ENCODE data around the gene FOXP1. TPM values are rescaled to one million over a fixed set of nuclear protein-coding genes. Genes with fewer than 3 reads are reported as not detected.

FOXP1 gene
- total and polyA plus RNA-seq, 9 donors = 17.6 to 28.2 (median 20.5) TPM

GRCh38 chr3:71269906-71270305 is 313.6 kb downstream of the FOXP1 start:
- DNase-seq = no peak
- 67% methylated on average over 5 of the region's 8 CpGs for WGBS (ENCODE audit: insufficient coverage)
- Histone ChIP-seq H3K4me1 (ENCODE audit: control insufficient read depth, insufficient read depth, low read length) (no peaks in the 10 kb centered on the region), H3K9me3 (replicated peaks; ENCODE audit: control insufficient read depth, low read depth, low read length) (no peaks in the 10 kb centered on the region), H3K27me3 (ENCODE audit: control insufficient read depth, insufficient read depth, low read length) (no peaks in the 10 kb centered on the region), H3K36me3 (ENCODE audit: control insufficient read depth, insufficient read depth, low read length) (no peaks in the 10 kb centered on the region), H3K27ac (ENCODE audit: low read length) (no peak overlapping the region), H3K4me3 (ENCODE audit: low read length) (no peak overlapping the region)

DNA sequence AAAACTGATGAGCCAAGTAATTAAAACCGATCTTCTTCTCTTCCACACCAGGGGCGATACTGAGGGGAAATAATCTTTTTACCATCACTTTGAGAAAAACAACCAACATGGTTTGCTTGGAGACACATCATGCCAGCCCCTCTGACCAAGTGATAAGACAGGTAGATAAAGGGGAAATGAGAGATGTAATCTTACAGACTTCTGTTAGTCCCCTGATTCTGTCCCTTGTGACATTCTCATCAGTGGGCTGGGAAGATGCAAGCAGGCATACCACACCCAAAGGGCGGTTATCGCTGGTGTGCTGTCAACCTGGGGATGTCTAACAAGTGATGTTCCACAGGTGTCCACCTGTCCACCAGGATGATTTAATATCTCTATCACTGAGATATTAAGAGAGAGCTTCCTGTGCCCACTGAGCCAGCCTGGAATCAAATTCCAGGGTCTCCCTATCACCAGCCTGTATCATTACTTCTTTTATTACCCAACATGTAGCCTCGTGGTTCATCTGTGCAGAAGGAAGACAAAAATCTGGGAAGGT is 315.0 kb downstream of the FOXP1 start:
- Histone ChIP-seq H3K27me3 (ENCODE audit: control insufficient read depth, insufficient read depth, low read length) (no peaks in the 10 kb centered on the region), H3K4me3 (ENCODE audit: low read length) (no peak overlapping the region), H3K27ac (ENCODE audit: low read length) (no peak overlapping the region), H3K4me1 (ENCODE audit: control insufficient read depth, insufficient read depth, low read length) (no peaks in the 10 kb centered on the region), H3K9me3 (replicated peaks; ENCODE audit: control insufficient read depth, low read depth, low read length) (no peaks in the 10 kb centered on the region), H3K36me3 (ENCODE audit: control insufficient read depth, insufficient read depth, low read length) (no peaks in the 10 kb centered on the region)
- WGBS (ENCODE audit: insufficient coverage) = 100% methylated on average over 1 of the region's 5 CpGs
- no peak for DNase-seq

GRCh38 chr3:71266875-71267274 is 316.7 kb downstream of the FOXP1 start:
- no peak for DNase-seq
- H3K4me3 ChIP-seq (ENCODE audit: low read length) = no peak overlapping the region
- H3K36me3 ChIP-seq (ENCODE audit: control insufficient read depth, insufficient read depth, low read length) = no peaks in the 10 kb centered on the region
- H3K27me3 ChIP-seq (ENCODE audit: control insufficient read depth, insufficient read depth, low read length) = no peaks in the 10 kb centered on the region
- no peaks in the 10 kb centered on the region for H3K9me3 ChIP-seq (replicated peaks; ENCODE audit: control insufficient read depth, low read depth, low read length)
- WGBS (ENCODE audit: insufficient coverage) = no CpG with 5 or more reads among the region's 1 CpG
- no peaks in the 10 kb centered on the region for H3K4me1 ChIP-seq (ENCODE audit: control insufficient read depth, insufficient read depth, low read length)
- no peak overlapping the region for H3K27ac ChIP-seq (ENCODE audit: low read length)

DNA sequence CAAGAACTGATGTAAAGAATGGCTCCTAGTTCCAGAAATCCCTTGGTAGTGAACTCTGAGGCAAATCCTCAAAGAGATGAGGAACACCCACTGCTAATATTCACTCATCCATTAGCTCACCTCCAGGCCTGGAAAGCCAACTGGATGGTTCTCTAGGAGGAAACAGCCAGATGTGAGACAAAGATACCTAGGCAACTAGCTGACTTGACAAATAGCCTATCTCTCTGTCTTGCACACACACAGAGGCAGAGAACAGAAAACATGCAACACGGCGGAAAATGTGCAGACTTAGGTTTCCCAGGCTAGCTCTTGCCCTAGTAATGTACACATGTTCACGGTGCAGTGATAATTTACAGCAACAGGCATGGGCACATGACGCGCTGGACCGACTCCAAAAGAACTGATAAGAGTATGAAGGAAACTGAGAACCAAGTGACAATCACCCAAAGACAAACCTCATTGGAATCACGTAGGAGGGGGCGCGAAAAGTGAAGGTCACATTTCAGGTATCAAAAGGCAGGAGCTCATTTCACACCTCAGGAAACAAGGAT is 318.1 kb downstream of the FOXP1 start:
- H3K4me1 ChIP-seq (ENCODE audit: control insufficient read depth, insufficient read depth, low read length) = no peaks in the 10 kb centered on the region
- DNase-seq = no peak
- no peak overlapping the region for H3K4me3 ChIP-seq (ENCODE audit: low read length)
- H3K27me3 ChIP-seq (ENCODE audit: control insufficient read depth, insufficient read depth, low read length) = no peaks in the 10 kb centered on the region
- H3K27ac ChIP-seq (ENCODE audit: low read length) = no peak overlapping the region
- H3K36me3 ChIP-seq (ENCODE audit: control insufficient read depth, insufficient read depth, low read length) = no peaks in the 10 kb centered on the region
- 100% methylated on average over 1 of the region's 9 CpGs for WGBS (ENCODE audit: insufficient coverage)
- no peaks in the 10 kb centered on the region for H3K9me3 ChIP-seq (replicated peaks; ENCODE audit: control insufficient read depth, low read depth, low read length)

GRCh38 chr3:71264840-71265239 is 318.7 kb downstream of the FOXP1 start:
- no peaks in the 10 kb centered on the region for H3K27me3 ChIP-seq (ENCODE audit: control insufficient read depth, insufficient read depth, low read length)
- DNase-seq = no peak
- H3K9me3 ChIP-seq (replicated peaks; ENCODE audit: control insufficient read depth, low read depth, low read length) = no peaks in the 10 kb centered on the region
- H3K4me1 ChIP-seq (ENCODE audit: control insufficient read depth, insufficient read depth, low read length) = no peaks in the 10 kb centered on the region
- H3K27ac ChIP-seq (ENCODE audit: low read length) = no peak overlapping the region
- no peak overlapping the region for H3K4me3 ChIP-seq (ENCODE audit: low read length)
- no CpG with 5 or more reads among the region's 2 CpGs for WGBS (ENCODE audit: insufficient coverage)
- H3K36me3 ChIP-seq (ENCODE audit: control insufficient read depth, insufficient read depth, low read length) = no peaks in the 10 kb centered on the region

DNA sequence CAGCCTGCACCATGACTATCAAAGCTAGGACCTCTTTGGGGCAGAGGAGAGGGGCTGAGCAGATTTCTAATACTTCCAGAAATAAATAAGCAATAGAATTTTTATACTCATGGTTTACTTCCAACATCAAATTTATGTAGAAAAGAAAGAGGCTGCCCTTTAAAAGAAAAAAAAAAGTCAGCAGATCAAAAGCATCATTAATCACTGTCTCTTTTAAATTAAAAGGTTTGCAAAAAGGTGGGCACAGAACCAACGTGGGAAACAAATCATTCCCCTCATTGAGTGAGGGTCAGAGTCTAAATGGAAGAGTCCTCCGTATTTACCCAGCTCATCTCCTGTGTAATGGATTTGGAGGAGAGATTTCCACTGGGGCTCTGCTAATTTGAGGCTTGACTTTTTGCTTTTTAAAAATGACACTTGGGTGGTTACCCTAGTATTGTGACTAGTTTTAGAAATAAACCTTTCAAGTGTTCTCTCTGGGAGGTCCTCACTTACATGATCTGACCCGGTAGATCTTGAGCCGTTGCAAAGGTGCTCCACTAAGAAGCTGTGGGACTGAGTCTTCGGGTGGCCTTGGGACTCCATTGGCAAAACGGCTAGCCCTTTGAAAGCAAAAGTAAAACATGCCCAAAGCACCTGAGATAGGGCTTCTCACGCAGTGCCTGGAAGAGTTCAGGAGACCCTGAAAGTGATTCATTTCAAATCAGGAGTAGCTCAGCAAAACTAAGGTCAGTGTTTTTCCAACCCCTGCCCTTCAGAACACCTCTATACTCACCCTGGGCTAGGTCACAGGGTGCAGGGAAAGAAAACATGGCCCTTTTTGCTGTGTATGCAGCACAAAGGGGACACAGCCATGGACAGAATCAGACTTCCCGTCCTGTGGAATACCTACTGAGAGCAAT is 320.9 kb downstream of the FOXP1 start:
- H3K4me3 ChIP-seq (ENCODE audit: low read length) = no peak overlapping the region
- WGBS (ENCODE audit: insufficient coverage) = 74% methylated on average over 6 of the region's 8 CpGs
- no peak overlapping the region for H3K27ac ChIP-seq (ENCODE audit: low read length)
- no peak for DNase-seq
- no peaks in the 10 kb centered on the region for H3K27me3 ChIP-seq (ENCODE audit: control insufficient read depth, insufficient read depth, low read length)
- H3K4me1 ChIP-seq (ENCODE audit: control insufficient read depth, insufficient read depth, low read length) = no peaks in the 10 kb centered on the region
- no peaks in the 10 kb centered on the region for H3K36me3 ChIP-seq (ENCODE audit: control insufficient read depth, insufficient read depth, low read length)
- no peaks in the 10 kb centered on the region for H3K9me3 ChIP-seq (replicated peaks; ENCODE audit: control insufficient read depth, low read depth, low read length)

DNA sequence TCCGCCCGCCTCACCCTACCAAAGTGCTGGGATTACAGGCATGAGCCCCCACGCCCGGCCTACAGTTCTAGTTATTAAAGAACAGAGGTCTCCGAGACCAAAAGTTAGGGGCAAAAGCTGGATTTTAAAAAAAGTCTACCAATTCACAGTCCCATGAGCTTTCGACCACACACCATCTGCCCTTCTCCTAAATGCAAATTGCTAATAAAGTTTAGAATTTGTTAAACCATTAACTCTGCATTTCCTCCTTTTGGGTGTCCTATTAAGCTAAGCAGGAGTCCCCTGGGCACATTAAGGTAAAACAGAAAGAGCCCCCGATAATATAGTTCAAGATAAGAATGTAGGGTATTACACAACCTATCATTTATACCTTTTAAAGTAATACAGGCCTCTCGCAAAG is 322.7 kb downstream of the FOXP1 start:
- no peaks in the 10 kb centered on the region for H3K27me3 ChIP-seq (ENCODE audit: control insufficient read depth, insufficient read depth, low read length)
- no CpG with 5 or more reads among the region's 8 CpGs for WGBS (ENCODE audit: insufficient coverage)
- no peak overlapping the region for H3K27ac ChIP-seq (ENCODE audit: low read length)
- H3K4me3 ChIP-seq (ENCODE audit: low read length) = no peak overlapping the region
- DNase-seq = no peak
- no peaks in the 10 kb centered on the region for H3K9me3 ChIP-seq (replicated peaks; ENCODE audit: control insufficient read depth, low read depth, low read length)
- no peaks in the 10 kb centered on the region for H3K4me1 ChIP-seq (ENCODE audit: control insufficient read depth, insufficient read depth, low read length)
- H3K36me3 ChIP-seq (ENCODE audit: control insufficient read depth, insufficient read depth, low read length) = no peaks in the 10 kb centered on the region

- Histone ChIP-seq H3K4me1 (ENCODE audit: control insufficient read depth, insufficient read depth, low read length) (no peaks in the 10 kb centered on the region), H3K27ac (ENCODE audit: low read length) (no peak overlapping the region), H3K36me3 (ENCODE audit: control insufficient read depth, insufficient read depth, low read length) (no peaks in the 10 kb centered on the region), H3K27me3 (ENCODE audit: control insufficient read depth, insufficient read depth, low read length) (no peaks in the 10 kb centered on the region), H3K4me3 (ENCODE audit: low read length) (no peak overlapping the region), H3K9me3 (replicated peaks; ENCODE audit: control insufficient read depth, low read depth, low read length) (no peaks in the 10 kb centered on the region)
- no CpG with 5 or more reads among the region's 3 CpGs for WGBS (ENCODE audit: insufficient coverage)
- DNase-seq = no peak
Measured at GRCh38 chr3:71258526-71258925, 325.0 kb downstream of the FOXP1 start.

DNA sequence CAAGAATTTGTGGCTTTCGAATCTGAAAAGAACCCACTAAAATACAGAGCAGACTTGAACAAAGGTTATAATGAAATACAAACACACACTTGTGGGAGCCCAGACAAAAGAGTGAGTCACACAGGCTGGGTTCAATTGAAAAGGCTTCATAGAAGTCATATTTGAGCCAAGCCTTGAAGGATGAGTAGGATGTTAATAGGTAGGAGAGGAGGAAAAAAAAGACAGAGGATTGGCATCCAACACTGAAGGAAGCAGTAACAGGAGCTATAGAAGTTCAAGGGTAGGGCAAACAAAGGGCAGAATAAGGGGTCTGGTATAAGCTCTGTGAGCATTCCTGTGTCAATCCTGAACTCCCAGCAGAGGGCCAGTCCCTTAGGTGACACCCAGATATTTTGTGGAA is 325.4 kb downstream of the FOXP1 start:
- Histone ChIP-seq H3K4me3 (ENCODE audit: low read length) (no peak overlapping the region), H3K9me3 (replicated peaks; ENCODE audit: control insufficient read depth, low read depth, low read length) (no peaks in the 10 kb centered on the region), H3K27ac (ENCODE audit: low read length) (no peak overlapping the region), H3K36me3 (ENCODE audit: control insufficient read depth, insufficient read depth, low read length) (no peaks in the 10 kb centered on the region), H3K27me3 (ENCODE audit: control insufficient read depth, insufficient read depth, low read length) (no peaks in the 10 kb centered on the region), H3K4me1 (ENCODE audit: control insufficient read depth, insufficient read depth, low read length) (no peaks in the 10 kb centered on the region)
- no CpG with 5 or more reads among the region's 1 CpG for WGBS (ENCODE audit: insufficient coverage)
- no peak for DNase-seq

DNA sequence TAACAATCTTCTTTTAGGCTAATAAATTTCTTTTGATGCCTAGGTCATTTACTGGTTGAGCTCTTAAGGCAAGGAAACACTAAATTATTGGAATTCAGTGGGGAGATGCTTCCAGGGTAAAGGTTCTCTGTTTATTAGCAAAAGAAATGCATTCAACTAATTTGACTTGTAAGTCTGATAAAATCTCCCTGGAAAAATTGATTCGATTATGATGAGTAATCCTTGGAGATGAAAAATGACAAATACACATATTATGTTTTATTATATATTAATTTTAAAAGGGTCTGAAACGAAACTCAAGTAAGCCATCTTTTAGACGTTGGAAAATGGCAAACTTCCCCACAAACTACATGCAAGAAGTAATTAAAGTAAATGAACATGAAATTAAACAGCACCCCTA is 328.0 kb downstream of the FOXP1 start:
- no CpG with 5 or more reads among the region's 3 CpGs for WGBS (ENCODE audit: insufficient coverage)
- no peak for DNase-seq
- Histone ChIP-seq H3K36me3 (ENCODE audit: control insufficient read depth, insufficient read depth, low read length) (no peaks in the 10 kb centered on the region), H3K4me3 (ENCODE audit: low read length) (no peak overlapping the region), H3K4me1 (ENCODE audit: control insufficient read depth, insufficient read depth, low read length) (no peaks in the 10 kb centered on the region), H3K27me3 (ENCODE audit: control insufficient read depth, insufficient read depth, low read length) (no peaks in the 10 kb centered on the region), H3K9me3 (replicated peaks; ENCODE audit: control insufficient read depth, low read depth, low read length) (no peaks in the 10 kb centered on the region), H3K27ac (ENCODE audit: low read length) (no peak overlapping the region)
